H9 (cell line): ENCODE results near the gene ABR. TPM values are rescaled to one million over a fixed set of nuclear protein-coding genes. Genes with fewer than 3 reads are reported as not detected.

ENCODE experiments used
- DNase-seq: peaks from one replicate; pipeline ENCODE4 v3.0.0-alpha.2; 2017
- H2AFZ ChIP-seq: one replicate; pipeline ENCODE4 v1.6.1; 2013; ENCODE audit warnings: mild to moderate bottlenecking, low read length, control low read depth, moderate library complexity
- H2AK5ac ChIP-seq: 2 replicates; pipeline ENCODE4 v1.6.1; 2013; ENCODE audit warnings: low read length, control low read depth, mixed read lengths; ENCODE audit not compliant: insufficient read length
- H2BK120ac ChIP-seq: one replicate; pipeline ENCODE4 v1.6.1; 2013; ENCODE audit warnings: low read depth, mild to moderate bottlenecking, low read length, control low read depth, inconsistent platforms; ENCODE audit not compliant: poor library complexity, severe bottlenecking
- H2BK12ac ChIP-seq: 2 replicates; pipeline ENCODE4 v1.6.1; 2013; ENCODE audit warnings: low read length, control low read depth, mixed read lengths, low read depth; ENCODE audit not compliant: insufficient read length
- H2BK15ac ChIP-seq: 2 replicates; pipeline ENCODE4 v1.6.1; 2013; ENCODE audit warnings: low read depth, low read length, control low read depth
- H2BK20ac ChIP-seq: one replicate; pipeline ENCODE4 v1.6.1; 2013; ENCODE audit warnings: low read depth, mild to moderate bottlenecking, low read length, control low read depth, inconsistent platforms; ENCODE audit not compliant: poor library complexity, severe bottlenecking
- H2BK5ac ChIP-seq: 2 replicates; pipeline ENCODE4 v1.6.1; 2013; ENCODE audit warnings: low read length, control low read depth, mixed read lengths; ENCODE audit not compliant: insufficient read length
- H3K14ac ChIP-seq: 2 replicates; pipeline ENCODE4 v1.6.1; 2013; ENCODE audit warnings: low read length, control low read depth; ENCODE audit not compliant: insufficient read depth
- H3K18ac ChIP-seq: 2 replicates; pipeline ENCODE4 v1.6.1; 2013; ENCODE audit warnings: low read depth, mild to moderate bottlenecking, mixed read lengths, low read length, control low read depth; ENCODE audit not compliant: insufficient read length
- H3K23ac ChIP-seq: 2 replicates; pipeline ENCODE4 v1.6.1; 2013; ENCODE audit warnings: low read length, control low read depth, mixed read lengths, low read depth; ENCODE audit not compliant: insufficient read length
- H3K23me2 ChIP-seq: 2 replicates; pipeline ENCODE4 v1.6.1; 2013; ENCODE audit warnings: low read depth, mild to moderate bottlenecking, mixed read lengths, low read length, control low read depth; ENCODE audit not compliant: insufficient read length, poor library complexity, severe bottlenecking
- H3K27ac ChIP-seq: 2 replicates; pipeline ENCODE4 v1.5.1; 2013; ENCODE audit warnings: low read length, control low read depth, mixed read lengths, low read depth; ENCODE audit not compliant: insufficient read length
- H3K27me3 ChIP-seq: 2 replicates; pipeline ENCODE4 v1.6.1; 2013; ENCODE audit warnings: low read length, control low read depth, inconsistent platforms; ENCODE audit not compliant: insufficient read depth
- H3K4ac ChIP-seq: 2 replicates; pipeline ENCODE4 v1.6.1; 2013; ENCODE audit warnings: low read depth, mild to moderate bottlenecking, control low read depth, inconsistent platforms, low read length, moderate library complexity
- H3K4me1 ChIP-seq: 2 replicates; pipeline ENCODE4 v1.6.1; 2013; ENCODE audit warnings: low read length, control low read depth, inconsistent platforms; ENCODE audit not compliant: insufficient read depth
- H3K4me2 ChIP-seq: 2 replicates; pipeline ENCODE4 v1.6.1; 2013; ENCODE audit warnings: low read length, control low read depth, mixed read lengths; ENCODE audit not compliant: insufficient read length, insufficient read depth
- H3K56ac ChIP-seq: 2 replicates; pipeline ENCODE4 v1.6.1; 2013; ENCODE audit warnings: low read depth, mild to moderate bottlenecking, mixed read lengths, low read length, control low read depth; ENCODE audit not compliant: insufficient read length
- H3K79me1 ChIP-seq: 2 replicates; pipeline ENCODE4 v1.6.1; 2013; ENCODE audit warnings: low read depth, mild to moderate bottlenecking, moderate library complexity, low read length, control low read depth, inconsistent platforms; ENCODE audit not compliant: insufficient read depth, poor library complexity, severe bottlenecking
- H3K79me2 ChIP-seq: 2 replicates; pipeline ENCODE4 v1.6.1; 2013; ENCODE audit warnings: low read length, control low read depth, inconsistent platforms; ENCODE audit not compliant: insufficient read depth
- H3K9ac ChIP-seq: 2 replicates; pipeline ENCODE4 v1.6.1; 2013; ENCODE audit warnings: low read length, control low read depth, mixed read lengths; ENCODE audit not compliant: insufficient read length; ENCODE audit errors: extremely low read depth
- H3K9me3 ChIP-seq: one replicate; pipeline ENCODE4 v1.6.1; 2013; ENCODE audit warnings: low read depth, low read length, inconsistent platforms; ENCODE audit not compliant: control insufficient read depth
- H3T11ph ChIP-seq: one replicate; pipeline ENCODE4 v1.6.1; 2013; ENCODE audit warnings: mild to moderate bottlenecking, low read length, control low read depth, inconsistent platforms
- H4K20me1 ChIP-seq: one replicate; pipeline ENCODE4 v1.6.1; 2013; ENCODE audit not compliant: control insufficient read depth, insufficient read length, insufficient read depth
- H4K5ac ChIP-seq: 2 replicates; pipeline ENCODE4 v1.6.1; 2013; ENCODE audit warnings: low read depth, mild to moderate bottlenecking, mixed read lengths, low read length, control low read depth; ENCODE audit not compliant: insufficient read length
- H4K8ac ChIP-seq: replicated peaks from 2 replicates; pipeline ENCODE4 v1.6.1; 2013; ENCODE audit warnings: low read length, control low read depth, mixed read lengths, low read depth; ENCODE audit not compliant: insufficient read length
- H4K91ac ChIP-seq: 2 replicates; pipeline ENCODE4 v1.6.1; 2013; ENCODE audit warnings: low read depth, mild to moderate bottlenecking, moderate library complexity, mixed read lengths, low read length, control low read depth; ENCODE audit not compliant: insufficient read length
- H3K27ac Mint-ChIP-seq, 3 experiments: 2 replicates in 2 of 3; 3 replicates in 1 of 3; pipeline ENCODE4 v1.8.0; 2020 to 2021; ENCODE audit warnings: mixed read lengths in 3 of 3, mild to moderate bottlenecking in 1 of 3, moderate library complexity in 1 of 3
- H3K27me3 Mint-ChIP-seq: 2 replicates; pipeline ENCODE4 v1.8.0; 2021; ENCODE audit warnings: low read depth, mild to moderate bottlenecking, moderate library complexity, mixed read lengths
- H3K36me3 Mint-ChIP-seq, 3 experiments: 2 replicates in 2 of 3; 3 replicates in 1 of 3; pipeline ENCODE4 v1.8.0; 2020 to 2021; ENCODE audit warnings: low read depth in 3 of 3, mixed read lengths in 3 of 3; ENCODE audit not compliant: insufficient read depth in 1 of 3
- H3K4me1 Mint-ChIP-seq, 2 experiments: 2 replicates each; pipeline ENCODE4 v1.8.0; 2020; ENCODE audit warnings: mixed read lengths in 2 of 2
- H3K4me3 Mint-ChIP-seq, 2 experiments: 2 replicates in 1 of 2; 3 replicates in 1 of 2; pipeline ENCODE4 v1.8.0; 2020 to 2021; ENCODE audit warnings: mild to moderate bottlenecking in 2 of 2, mixed read lengths in 2 of 2, moderate library complexity in 1 of 2
- H3K9me3 Mint-ChIP-seq, 2 experiments: 2 replicates in 1 of 2; 3 replicates in 1 of 2; pipeline ENCODE4 v1.8.0; 2020; ENCODE audit warnings: mild to moderate bottlenecking in 2 of 2, mixed read lengths in 2 of 2, moderate library complexity in 1 of 2
- WGBS: extraction: QIAGEN DNeasy Blood & Tissue Kit; methylation state at CpG from one replicate; pipeline ENCODE4 v1.1.7; 2013; ENCODE audit warnings: missing lambda C conversion rate, low lambda C conversion rate, mixed read lengths; ENCODE audit not compliant: insufficient read length; ENCODE audit errors: extremely low coverage; 5-methylcytosine and 5-hydroxymethylcytosine counted together
- total RNA-seq: library from RNA; stranded (reverse); gene quantifications from 2 replicates; pipeline ENCODE4 v1.2.1, GENCODE V29; 2021
- TF ChIP-seq, protein P1 (sequence below): fragments of 200-600 bp; sonication (generic); conservative IDR thresholded peaks from 3 replicates; pipeline ENCODE4 v1.8.0; 2021; ENCODE audit warnings: antibody characterized with exemption, mild to moderate bottlenecking

ABR gene
- total RNA-seq, 1 experiment from 2014 or later, result 34.7 TPM

DNA sequence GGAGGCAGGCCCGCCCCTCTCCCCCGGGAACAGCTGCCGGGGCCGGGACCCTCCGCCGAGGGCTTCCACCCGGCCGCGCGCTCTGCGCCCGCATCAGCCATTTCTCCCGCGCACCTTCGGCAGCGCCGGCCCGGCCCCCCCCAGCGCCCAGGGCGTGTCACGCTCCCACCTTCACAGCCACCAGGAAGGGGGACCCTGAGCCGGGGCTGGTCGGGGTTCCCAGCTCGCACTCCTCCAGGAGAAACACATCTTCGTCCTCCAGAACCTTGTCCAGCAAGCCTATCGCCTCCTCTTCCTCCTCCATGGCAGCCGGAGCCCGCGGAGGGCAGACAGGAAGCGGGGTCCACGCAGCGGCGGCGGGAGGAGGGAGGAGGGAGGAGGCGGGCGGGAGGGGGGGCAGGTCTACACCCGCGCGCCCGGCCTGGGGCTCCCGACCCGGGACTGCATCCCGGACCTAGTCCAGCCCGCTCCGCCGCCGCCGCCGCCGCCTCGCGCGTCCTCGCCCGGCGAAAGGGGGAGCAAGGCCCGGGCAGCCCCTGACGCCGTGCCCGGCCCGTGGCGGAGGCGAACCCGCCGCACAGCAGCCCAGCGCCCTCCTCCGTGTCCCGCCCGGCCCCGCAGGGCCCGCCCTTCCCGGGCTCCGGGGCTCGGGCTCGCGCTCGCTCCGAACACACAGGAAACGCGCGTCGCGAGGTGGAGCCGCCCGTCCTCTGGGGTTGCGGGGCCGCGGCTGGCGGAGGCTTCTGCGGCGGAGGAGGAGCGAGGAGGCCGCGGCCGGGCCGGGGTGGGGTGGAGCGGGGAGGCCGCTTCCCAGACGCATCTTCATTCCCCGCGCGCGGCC is 70.8 kb downstream of the ABR start:
- Histone ChIP-seq H2AK5ac (no peak overlapping the region), H3K23ac (no peak overlapping the region), H3K9ac (no peak overlapping the region), H3K27ac (no peak overlapping the region), H2BK15ac (no peak overlapping the region), H3T11ph (no peak overlapping the region), H3K4ac (no peak overlapping the region), H3K4me1 (peaks cover 5% of the 10 kb centered on the region; the same call in 1 of the 2 replicates), H3K14ac (no peak overlapping the region), H2BK120ac (no peak overlapping the region), H3K79me1 (no peaks in the 10 kb centered on the region), H3K4me2 (peak overlapping the region; percentile 32), H4K91ac (no peak overlapping the region), H2BK5ac (no peak overlapping the region), H3K56ac (no peak overlapping the region), H2BK12ac (no peak overlapping the region), H3K79me2 (no peaks in the 10 kb centered on the region), H3K9me3 (no peaks in the 10 kb centered on the region), H2BK20ac (no peak overlapping the region), H2AFZ (no peak overlapping the region), H3K27me3 (no peaks in the 10 kb centered on the region; the same call in 1 of the 2 replicates), H4K20me1 (no peaks in the 10 kb centered on the region), H4K5ac (no peak overlapping the region), H3K23me2 (peaks cover 4% of the 10 kb centered on the region), H4K8ac (no peak overlapping the region), H3K18ac (no peak overlapping the region)
- peaks cover 36% of the 10 kb centered on the region for H3K27me3 Mint-ChIP-seq
- TF ChIP-seq, protein P1, sequence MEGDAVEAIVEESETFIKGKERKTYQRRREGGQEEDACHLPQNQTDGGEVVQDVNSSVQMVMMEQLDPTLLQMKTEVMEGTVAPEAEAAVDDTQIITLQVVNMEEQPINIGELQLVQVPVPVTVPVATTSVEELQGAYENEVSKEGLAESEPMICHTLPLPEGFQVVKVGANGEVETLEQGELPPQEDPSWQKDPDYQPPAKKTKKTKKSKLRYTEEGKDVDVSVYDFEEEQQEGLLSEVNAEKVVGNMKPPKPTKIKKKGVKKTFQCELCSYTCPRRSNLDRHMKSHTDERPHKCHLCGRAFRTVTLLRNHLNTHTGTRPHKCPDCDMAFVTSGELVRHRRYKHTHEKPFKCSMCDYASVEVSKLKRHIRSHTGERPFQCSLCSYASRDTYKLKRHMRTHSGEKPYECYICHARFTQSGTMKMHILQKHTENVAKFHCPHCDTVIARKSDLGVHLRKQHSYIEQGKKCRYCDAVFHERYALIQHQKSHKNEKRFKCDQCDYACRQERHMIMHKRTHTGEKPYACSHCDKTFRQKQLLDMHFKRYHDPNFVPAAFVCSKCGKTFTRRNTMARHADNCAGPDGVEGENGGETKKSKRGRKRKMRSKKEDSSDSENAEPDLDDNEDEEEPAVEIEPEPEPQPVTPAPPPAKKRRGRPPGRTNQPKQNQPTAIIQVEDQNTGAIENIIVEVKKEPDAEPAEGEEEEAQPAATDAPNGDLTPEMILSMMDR, result no peak
- peaks cover 21 to 42% of the 10 kb centered on the region in 2 experiments for H3K4me1 Mint-ChIP-seq
- WGBS, result no CpG with 5 or more reads among the region's 103 CpGs
- H3K27ac Mint-ChIP-seq, result no peak overlapping the region
- no peak for DNase-seq
- H3K36me3 Mint-ChIP-seq, result peaks cover 0 to 4% (median 0%) of the 10 kb centered on the region in 3 experiments; a peak in 4 of 7 replicates
- H3K9me3 Mint-ChIP-seq, result no peaks in the 10 kb centered on the region; a peak in 1 of 5 replicates
- H3K4me3 Mint-ChIP-seq, result peak overlapping the region; percentile 69 to 82
